CD1c-positive myeloid dendritic cell (primary cell): ENCODE results near the gene LSR.

Experiments
- DNase-seq: peaks from one replicate; pipeline ENCODE4 v3.0.0-alpha.2; 2016; ENCODE audit errors: extremely low spot score

The LSR gene

DNA sequence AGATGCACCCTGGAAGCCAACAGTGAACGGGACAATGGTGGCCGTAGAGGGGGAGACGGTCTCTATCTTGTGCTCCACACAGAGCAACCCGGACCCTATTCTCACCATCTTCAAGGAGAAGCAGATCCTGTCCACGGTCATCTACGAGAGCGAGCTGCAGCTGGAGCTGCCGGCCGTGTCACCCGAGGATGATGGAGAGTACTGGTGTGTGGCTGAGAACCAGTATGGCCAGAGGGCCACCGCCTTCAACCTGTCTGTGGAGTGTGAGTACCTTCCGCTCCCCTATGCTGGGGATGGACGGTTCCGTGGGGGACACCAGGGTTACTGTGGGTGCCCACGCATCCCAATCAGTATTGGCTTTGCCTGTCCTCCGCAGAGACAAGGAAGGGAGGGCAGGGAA is 53.6 kb downstream of the LSR start:
- no peak for DNase-seq

GRCh38 chr19:35303357-35303915 is 54.6 kb downstream of the LSR start:
- DNase-seq = no peak

- no peak for DNase-seq
Observed at GRCh38 chr19:35304036-35304435, 55.2 kb downstream of the LSR start.

DNA sequence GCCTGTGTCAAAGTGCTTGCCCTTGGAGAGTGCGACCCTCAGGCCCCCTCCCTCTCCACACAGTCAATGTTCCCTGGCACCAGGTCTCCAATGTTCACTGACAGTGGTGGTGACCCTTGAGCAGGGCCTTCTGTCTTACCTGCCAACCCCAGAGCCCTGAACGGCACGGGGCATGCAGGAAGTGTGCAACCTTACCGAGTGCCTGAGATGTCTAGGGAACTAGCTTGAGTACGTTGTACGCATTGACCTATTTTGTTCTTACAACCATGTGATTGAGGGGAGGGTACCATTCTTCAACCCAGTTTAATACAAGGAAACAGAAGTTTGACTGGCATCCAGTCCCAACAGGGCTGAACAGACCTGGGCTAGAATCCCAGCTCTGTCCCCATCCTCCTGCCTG is 56.4 kb downstream of the LSR start:
- peak; percentile 32 for DNase-seq

DNA sequence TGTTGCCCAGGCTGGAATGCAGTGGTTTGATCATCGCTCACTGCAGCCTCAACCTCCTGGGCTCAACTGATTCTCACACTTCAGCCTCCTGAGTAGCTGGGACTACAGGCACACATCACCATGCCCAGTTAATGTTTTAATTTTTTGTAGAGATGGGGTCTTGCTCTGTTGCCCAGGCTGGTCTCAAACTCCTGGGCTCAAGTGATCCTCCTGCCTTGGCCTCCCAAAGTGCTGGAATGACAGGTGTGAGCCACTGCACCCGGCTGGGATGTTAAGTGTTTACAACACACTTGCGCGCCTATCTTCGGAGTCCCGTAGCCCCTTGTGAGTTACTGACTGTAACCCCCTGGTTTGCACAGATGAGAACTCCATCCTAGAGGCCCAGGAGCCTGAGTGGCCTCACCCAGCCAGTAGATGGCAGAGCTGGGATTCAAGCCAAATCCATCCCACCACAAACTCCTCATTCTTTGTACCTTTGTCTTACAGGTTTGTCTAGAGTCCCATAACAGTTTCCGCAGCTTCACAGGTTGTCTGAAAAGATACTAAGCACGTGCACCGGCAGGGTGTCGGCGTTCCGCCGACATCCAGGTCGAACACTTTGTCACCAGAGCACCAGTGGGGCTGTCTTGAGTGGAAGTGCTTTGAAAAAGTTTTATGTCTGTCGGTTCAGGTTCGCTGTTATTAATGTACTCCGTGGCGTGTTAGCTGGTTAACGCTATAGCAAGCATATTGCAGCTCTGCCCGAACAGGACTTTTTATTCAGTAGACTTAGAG is 57.9 kb downstream of the LSR start:
- DNase-seq = no peak

- DNase-seq = no peak
Observed at GRCh38 chr19:35307931-35308330, 59.1 kb downstream of the LSR start.

DNA sequence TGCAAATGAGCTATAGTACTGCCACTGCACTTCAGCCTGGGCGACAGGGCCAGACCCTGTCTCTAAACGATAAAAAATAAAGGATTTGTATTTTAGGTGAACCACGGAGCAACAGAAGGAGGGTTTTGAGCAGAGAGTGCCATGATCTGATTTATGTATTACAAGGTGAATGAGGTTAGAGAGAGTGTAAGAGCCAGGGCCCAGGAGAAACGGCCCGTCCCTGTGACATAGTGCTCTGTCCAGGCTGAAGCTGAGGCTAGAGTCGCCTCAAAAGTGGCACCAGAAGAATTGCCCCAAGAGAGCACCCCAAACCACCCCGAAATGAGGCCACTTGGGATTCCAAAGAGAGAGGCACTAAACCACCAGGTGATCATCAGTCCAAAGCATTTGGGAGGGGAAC is 60.1 kb downstream of the LSR start:
- DNase-seq = no peak

DNA sequence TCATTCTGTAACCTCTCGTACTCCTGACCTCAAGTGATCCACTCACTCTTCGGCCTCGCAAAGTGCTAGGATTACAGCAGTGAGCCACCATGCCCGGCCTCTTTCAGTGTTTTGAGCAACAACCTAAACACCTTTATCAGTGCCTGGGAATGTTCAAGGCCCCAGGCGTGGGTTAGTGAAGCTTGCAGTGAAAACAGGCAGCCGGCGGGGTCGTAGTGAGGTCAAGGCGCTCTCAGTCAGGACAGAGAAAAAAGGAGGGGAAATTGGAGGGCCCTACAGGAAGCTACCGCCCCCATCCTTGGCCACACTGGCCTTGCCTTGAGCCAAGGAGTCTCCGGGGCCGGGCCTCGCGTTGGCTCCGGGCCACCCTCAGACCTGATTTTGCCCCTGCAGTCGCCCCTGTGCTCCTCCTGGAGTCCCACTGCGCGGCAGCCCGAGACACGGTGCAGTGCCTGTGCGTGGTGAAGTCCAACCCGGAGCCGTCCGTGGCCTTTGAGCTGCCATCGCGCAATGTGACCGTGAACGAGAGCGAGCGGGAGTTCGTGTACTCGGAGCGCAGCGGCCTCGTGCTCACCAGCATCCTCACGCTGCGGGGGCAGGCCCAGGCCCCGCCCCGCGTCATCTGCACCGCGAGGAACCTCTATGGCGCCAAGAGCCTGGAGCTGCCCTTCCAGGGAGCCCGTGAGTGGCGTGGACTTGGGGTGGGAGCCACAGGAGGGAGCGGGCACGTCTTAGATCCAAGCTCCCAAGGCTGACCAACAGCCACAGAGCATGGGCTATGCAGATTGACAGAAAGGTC is 60.9 kb downstream of the LSR start:
- DNase-seq = no peak

DNA sequence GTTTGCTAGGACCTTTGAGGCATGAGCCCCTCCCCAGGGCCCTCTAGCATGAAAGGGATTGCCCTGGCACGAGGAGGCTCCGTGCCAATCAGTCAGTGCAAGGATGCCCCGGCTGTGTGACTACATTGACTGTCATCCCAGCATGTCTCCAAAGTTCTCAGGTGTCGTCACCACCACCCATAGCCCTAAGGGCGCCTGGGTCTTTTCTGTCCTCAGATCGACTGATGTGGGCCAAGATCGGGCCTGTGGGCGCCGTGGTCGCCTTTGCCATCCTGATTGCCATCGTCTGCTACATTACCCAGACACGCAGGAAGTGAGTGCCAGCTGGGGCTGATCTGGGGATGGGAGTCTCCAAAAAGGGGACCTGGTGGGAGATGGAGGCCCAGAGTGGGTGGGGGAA is 61.5 kb downstream of the LSR start:
- no peak for DNase-seq

GRCh38 chr19:35310811-35311465 is 62.1 kb downstream of the LSR start:
- DNase-seq = no peak

DNA sequence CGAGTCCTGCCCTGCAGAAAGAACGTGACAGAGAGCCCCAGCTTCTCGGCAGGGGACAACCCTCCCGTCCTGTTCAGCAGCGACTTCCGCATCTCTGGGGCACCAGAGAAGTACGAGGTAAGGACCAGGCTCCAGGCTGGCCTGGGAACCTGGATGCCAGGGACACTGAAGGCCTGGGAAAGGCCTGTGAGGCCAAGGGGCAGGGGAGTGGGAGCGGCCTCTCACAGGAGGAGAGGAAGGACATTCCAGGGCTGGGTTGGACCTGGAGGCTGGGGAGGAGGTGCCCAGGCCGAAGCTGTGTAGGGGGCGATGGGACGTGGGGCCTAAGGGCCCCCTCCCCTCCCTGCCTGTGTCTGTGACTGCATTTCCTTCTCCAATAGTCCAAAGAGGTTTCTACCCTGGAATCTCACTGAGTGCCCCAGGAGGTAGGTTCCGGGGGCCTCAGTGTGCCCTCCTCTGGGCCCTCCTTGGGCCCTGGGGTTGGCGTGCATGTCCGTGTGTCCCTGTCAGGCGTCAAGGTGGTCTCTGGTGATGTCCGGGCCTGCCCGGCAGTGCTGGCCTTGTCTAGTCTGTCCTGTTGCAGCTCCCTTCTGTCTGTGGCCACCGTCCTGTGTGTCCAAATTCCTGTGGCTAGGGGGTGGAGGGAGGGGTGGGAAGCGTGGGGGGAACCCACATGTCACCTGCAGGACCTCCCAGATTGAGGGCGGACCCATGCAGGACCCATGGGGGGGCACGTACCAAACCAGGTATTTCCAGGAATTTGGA is 63.3 kb downstream of the LSR start:
- no peak for DNase-seq

DNA sequence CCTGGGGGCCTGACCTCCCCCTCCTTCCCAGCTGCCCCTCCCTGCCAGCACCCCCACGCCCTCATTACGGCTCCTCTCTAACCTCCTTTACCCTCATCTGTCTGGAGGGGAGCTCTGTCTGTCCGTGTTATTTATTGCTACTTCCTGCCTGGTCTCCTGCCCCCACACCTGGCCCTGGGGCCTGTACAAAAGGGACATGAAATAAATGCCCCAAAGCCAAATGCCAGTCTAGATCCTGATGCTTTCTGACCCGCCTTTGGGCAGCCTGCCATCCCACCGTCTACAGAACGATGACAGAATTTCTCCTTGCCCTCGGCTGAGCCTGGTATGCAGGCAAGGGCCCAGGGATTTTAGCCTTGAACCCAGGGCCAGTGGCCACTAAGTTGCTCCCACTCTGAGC is 64.8 kb downstream of the LSR start:
- no peak for DNase-seq

DNA sequence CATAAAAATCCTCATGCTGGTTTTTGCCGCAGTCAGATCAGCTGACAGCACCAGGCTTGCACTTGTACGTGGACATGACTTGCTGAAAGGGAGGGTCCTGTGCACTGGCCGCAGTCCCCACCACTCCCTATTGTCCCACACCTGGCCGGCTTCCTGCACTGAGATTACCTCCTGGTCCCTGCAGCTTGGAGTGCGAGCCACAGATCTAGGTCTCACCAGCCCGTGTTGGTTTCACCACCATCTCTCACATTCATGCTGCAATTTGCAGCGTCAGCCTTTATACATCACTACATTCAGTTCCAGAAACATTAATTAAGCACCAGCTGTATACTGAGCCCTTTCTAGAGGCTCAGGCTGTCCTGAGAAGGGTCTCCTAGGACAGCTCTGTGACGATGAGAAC is 65.2 kb downstream of the LSR start:
- DNase-seq = no peak

GRCh38 chr19:35314858-35315470 is 66.2 kb downstream of the LSR start:
- DNase-seq = no peak

GRCh38 chr19:35315883-35316282 is 67.1 kb downstream of the LSR start:
- no peak for DNase-seq

GRCh38 chr19:35316560-35316959 is 67.8 kb downstream of the LSR start:
- no peak for DNase-seq
